GM18520 (cell line): ENCODE results near the gene ALDH1A3.
"Not testable (repeated sequence)": the region's sequence is repeated elsewhere in the genome, so short reads cannot be mapped to it uniquely, and the experiment has no call there.

Experiments used
- ATAC-seq: cut with Tn5 transposase; IDR thresholded peaks from one replicate; pipeline ENCODE4 v1.9.1; 2021; ENCODE audit not compliant: unreplicated experiment

The ALDH1A3 gene

DNA sequence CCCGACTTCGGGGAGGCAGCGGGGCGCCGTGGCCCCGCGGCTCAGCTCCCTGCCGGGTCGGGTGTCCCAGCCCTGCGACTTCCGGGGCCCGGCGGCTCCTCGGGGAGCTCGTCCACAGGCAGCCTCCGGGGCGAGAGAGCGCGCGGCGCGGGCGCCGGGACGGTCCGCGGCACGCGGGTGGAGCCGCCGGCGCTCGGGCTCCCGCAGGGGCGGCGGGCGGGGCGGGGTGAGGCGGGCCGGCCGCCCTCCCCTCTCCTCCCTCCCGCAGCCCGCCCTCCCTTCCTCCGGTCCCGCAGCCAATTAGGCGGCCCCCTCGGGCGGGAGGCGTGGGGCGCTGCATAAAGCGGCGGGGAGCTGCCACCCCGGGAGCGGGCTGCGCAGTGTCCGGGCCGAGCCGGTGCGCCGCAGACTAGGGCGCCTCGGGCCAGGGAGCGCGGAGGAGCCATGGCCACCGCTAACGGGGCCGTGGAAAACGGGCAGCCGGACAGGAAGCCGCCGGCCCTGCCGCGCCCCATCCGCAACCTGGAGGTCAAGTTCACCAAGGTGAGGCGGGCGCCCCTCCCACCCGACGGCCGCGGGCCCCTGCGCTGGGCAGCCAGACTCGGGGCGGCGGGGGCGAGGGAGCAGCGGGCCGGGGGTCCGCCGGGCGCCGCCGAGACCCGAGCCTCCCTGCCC is at the start of gene ALDH1A3:
Gene ALDH1A3 (plus strand): TSS at position 368 of the 675 bp plus-strand sequence. CDS start 77 bp downstream, at position 445.
- no peak for ATAC-seq

DNA sequence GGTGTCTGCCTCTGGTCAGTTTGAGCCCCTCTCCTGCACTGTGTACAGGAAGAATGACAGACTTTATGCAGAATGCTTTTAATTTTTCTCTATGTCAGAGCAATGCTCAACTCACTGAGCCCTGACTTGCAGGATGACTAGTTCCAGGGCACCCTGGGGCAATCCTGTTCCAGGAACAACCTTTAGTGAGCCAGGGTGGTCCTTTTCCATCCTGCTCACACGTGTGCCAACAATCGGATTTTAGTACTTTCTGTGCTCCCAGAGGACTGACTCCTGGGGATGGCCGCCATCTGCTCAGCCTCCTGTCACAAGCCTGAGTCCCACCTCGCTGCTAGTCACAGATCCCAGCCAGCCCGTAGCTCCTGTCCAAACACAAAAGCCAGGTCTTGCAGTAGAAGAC is 48.2 kb upstream of the ALDH1A3 start:
- no peak for ATAC-seq

DNA sequence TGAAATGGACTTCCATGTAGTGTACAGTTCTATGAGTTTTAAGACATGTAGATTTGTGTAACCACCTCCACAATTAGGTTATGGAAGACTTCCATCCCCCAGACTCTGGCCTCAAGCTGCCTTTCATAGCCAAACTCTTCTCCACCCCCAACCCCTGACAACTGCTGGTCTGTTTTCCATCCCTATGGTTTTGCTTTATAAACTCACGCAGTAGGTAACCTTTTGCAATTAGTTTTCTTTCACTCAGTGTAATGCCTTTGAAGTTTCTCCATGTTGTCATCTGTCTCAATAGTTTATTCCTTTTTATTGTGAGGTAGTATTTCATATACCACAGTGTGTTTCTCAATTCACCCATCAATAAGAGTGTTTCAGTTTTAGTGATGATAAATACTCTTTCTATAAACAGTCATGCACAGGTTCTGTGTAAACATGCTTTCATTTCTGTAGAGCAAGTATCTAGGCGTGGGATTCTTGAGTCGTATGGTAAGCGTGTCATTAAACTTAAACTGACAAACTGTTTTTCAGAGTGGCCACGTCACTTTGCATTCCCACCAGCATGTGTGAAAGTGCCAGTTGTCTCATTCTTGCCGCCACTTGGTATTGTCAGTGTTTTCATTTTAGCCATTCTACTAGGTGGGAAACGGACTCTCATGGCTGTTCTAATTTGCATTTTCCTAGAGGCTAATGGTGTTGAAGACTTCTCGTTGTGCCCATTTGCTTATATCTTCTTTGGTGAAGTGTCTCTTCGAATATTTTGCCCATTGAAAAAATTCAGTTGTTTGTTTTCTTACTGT is 47.3 kb upstream of the ALDH1A3 start:
- ATAC-seq: no peak

DNA sequence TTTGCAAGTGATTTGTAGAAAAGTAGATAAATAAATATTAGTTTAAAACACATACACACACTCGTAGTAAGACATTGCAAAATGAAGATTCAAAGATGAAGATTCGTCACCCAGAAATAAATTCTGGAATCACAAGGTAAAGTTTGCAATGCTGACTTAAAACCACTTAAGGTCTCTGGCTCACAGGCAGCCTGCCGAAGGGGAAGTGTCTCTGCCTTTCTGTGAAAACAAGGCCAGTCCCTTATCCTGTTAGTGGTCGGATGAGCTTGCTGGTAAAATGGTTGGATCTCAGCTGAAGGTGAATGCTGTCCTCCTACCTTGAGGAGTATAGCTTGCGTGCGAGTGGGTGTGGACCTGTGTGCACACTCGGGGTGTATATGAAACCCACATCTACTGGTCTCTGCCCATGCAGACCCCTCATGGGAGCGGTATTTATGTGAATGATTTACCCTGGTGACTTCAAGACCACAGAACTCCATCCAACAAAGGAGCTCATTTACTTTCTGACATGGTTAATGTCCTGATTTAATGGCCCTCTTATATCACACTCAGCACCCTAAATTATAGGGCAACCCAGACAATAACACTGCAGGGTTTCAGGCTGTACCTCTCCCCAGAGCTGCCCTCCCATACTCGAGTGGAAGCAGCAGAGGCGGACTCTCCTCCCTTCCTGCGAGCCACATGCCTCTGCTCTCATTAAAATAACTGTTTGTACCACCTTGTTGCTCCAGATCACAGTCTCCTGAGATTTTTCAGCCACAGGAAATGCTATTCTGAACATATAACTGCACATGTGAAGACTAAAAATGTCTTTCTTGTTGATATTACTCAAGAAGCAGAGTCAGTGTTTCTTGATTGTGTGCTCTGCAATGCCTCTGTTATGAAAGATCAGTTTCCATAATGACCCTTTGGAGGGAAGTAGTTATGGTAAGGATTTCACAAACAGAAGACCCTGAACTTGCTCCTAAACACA is 45.9 kb upstream of the ALDH1A3 start:
- ATAC-seq: no peak

DNA sequence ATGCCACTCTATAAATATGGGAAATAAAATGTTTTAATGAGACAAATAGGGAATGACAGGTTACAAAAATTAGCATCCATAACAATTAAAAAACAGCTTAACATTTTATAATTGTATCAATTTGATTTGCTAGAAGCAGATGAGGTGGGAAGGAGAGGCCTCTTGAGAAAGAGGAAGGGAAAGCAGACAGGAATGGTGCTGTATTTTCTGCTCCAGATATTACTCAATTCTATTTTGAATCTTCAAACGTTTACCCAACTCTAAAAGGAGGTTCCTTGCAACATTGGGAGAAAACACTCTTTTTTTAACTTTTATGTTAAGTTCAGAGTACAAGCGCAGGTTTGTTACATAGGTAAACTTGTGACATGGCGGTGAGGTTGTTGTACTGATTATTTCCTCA is 44.9 kb upstream of the ALDH1A3 start:
- no peak for ATAC-seq

DNA sequence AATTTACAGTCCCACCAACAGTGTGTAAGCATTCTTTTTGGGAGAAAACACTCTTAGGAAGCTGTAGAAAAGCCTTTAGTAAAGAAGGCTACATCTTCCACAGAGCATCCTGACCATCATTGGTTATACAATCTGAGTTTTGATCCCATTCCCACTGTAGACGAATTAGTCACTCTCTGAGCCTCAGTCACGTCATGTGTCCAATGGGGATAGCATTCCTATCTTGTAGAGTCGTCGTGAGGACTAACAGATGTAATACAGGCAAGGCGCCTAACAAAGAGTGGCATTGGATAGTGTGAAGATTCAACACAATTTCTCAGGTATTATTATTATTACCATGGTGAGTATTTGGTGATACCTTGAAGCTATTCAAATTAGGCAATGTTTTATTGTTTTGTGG is 44.0 kb upstream of the ALDH1A3 start:
- ATAC-seq: no peak

DNA sequence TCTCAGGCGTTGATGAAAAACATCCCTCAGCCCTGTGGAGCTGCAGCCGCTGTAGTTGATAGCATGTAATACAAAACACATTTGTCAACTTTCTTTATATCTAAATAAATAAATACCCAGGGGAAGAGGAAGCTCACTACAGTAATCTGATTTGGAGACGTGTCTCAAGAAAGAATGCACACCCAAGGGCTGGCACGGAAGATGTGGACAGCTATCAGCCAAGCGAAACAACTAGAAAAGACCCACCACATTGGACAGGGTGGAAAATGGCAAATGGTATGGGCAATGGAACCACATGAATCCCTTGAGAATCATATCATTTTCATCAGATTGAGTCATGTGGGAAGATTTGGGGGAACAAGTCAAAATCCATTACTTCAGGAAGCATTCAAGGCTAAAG is 43.1 kb upstream of the ALDH1A3 start:
- ATAC-seq: no peak

DNA sequence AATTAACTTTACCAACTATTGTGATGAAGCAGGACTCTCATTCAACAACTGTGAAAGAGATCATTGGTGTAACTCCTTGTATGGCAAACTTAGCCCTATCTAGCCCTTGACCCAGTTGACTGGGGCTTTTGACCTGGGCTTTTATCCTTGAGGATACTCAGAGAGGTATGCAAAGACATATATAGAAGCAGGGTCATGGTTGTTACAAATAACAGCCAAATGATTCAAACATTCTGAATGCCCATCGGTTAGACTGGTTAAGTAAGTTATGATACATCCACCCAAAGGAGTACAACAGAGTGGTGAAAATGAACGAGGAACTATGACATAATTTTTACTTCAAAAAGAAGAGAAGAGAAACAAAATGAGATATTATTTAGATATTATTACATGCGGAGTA is 38.2 kb upstream of the ALDH1A3 start:
- no peak for ATAC-seq

DNA sequence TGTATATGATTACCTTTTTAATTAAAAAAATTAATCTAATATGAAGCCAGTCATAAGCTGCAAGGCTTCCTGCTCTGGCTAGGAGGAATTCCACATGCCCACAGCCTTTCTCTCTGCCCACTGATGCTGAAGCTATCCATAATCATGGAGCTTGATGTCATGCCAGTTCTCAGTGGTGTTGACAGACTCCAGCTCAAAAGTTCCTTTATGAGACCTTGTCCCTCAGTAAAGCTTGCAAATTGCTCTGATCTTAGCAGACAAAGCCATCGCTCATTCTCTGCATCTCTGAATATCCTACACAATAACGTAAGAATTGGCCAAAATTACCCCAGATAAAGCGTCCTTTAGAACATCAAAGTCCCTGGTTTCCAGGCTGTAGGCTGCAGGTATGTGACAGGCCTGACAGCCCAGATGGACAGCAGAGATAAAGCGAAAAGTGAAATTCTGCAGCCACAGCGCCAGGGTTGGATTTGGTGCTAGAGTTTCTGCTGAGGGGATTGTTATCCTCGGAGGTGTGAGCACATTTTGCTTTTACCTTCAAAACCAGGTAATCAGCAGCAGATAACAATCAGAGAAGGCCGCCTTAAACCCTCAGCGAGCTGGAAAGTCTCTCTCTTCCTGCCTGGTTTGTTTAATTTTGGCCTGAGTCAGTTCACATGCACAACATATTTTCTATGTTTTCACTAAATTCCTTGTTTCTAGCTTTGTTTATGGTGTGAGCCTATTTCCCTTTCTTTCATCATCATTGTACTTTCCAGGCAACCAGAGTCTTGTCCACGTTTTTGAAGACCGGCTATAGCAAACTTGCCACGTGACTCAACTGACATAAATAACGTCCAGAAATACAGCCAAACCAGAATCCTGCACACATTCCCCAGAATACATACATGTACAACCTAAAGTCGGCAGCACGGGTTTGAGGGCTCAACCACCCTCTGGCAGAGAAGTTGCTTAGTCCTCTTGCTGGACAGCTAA is 36.6 kb upstream of the ALDH1A3 start:
- no peak for ATAC-seq

DNA sequence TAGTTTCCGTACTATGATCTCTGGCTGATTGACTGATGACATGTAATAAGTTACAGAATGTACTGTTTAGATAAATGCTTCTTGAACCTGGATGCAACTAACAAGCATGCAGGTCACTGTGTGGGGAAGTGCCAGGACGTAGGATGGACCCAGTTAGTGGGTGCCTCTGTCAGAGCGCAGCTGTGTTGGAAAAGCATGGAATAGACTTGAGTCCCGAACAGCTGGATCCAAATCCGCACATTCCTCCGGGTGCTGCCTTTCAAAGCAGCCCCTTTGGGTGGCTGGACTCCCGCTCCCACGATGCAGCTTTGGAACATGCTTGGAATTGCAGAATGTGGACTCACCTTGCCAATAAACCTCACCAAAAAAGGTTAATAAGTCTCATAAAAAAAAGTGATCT is 35.5 kb upstream of the ALDH1A3 start:
- no peak for ATAC-seq

DNA sequence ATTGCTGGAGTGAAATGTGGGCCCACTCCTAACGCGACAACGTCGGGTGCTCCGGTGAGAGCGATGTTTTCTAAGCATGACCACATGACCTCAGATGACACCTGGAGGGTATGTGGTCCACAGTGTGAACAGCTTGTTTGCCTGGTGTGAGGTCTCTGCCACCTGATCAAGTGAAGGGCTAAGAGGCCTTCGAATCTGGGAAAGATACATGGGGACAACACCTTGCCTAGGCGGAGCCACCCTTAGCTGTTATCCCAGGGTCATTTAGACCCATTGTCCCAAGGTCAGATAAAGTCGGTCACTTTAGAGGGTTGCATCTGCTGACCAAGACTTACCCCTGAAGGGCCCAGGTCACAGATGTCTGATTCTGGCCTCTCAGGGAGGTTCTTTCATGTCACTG is 34.9 kb upstream of the ALDH1A3 start:
- ATAC-seq: no peak

DNA sequence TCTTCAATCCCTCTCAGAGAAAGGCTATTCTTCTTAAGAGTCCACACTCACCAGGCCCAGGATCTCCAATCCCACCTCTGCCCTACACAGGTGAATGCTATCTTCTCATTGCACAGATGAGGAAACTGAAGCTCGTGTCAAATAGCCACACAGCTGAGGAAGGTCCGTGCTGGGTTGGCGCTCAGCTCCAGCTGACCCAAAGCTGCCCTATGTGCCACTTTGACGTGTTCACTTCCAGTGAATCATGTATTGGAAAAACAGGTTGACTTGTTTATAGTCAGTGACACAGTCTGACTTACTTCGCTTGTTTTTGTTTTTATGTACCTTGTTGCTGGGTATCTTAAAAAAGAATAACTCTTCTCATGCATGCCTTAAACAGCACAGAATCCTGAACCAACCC is 32.4 kb upstream of the ALDH1A3 start:
- ATAC-seq: no peak

DNA sequence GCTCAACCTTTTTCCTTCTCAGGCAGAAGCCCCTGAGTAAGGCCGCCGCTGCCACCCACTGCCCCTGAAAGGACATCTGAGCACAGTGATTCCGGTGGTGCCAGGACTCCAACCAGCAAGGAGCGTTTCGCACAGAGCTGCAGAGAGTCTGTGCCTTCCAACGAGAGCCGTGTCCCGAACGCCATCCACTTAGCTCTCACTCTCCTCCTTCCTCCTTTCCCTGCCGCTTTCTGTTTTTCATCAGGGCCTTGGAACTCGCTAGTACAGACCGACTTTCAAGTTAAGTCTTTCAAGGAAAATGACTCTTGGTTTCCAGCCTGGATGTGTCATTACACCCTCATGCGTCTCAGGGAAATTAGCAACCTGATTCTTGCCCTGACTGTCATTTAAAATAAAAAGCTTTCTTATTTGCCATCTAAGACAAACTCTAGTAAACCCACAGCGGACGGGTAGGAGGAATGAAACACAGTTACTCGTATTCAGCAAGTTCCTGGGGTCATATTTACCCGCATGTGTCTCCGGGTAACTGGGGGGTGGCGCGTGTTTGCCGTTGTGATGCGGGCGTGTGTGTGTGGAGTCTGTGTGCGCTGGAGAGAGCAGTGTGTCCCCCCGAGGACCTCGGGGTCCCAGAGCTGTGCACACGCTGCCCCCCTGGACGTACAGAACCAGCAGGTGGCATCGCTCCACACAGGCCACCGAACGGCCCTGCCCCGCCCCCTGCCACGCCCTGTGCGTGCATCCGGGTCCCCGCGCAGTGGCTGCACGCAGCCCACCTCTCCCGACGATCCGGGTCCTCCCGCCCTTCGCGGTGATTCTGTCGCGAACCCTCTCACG is 30.4 kb upstream of the ALDH1A3 start:
- no peak for ATAC-seq

DNA sequence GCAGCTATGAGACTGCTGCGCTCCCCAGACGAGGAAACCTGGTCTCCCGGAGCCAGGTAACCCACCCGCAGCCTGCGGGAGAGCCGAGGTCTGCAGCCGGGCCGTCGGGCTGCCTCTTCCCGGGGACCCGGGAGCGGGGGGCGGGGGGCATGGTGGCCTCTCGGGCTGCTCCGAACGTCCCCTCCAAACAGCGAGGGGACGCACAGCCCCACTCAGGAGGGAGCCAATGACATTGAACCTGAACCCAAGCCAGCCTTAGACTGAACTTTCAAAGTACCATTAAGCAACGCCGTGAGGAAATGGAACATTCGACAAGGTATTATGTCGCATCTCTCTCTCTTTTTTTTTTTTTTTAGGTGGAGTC is 29.8 kb upstream of the ALDH1A3 start:
- ATAC-seq: no peak

DNA sequence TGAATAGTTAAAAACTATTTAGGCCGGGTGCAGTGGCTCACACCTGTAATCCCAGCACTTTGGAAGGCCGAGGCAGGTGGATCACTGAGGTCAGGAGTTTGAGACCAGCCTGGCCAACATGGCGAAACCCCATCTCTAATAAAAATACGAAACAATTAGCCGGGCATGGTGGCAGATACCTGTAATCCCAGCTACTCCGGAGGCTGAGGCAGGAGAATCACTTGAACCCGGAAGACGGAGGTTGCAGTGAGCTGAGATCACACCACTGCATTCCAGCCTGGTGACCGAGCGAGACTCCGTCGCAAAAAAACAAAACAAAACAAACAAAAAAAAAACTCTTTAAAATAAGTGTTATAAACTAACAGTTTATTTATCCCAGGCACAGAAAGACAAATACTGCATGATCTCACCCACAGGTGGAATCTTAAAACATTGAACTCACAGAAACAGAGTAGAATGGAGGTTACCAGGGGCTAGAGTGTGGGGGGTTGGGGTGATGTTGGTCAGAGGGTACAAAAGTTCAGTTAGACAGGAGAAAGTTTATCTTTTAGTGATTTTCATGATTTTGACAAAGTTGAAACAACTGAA is 28.1 kb upstream of the ALDH1A3 start:
- not testable (repeated sequence) for ATAC-seq

DNA sequence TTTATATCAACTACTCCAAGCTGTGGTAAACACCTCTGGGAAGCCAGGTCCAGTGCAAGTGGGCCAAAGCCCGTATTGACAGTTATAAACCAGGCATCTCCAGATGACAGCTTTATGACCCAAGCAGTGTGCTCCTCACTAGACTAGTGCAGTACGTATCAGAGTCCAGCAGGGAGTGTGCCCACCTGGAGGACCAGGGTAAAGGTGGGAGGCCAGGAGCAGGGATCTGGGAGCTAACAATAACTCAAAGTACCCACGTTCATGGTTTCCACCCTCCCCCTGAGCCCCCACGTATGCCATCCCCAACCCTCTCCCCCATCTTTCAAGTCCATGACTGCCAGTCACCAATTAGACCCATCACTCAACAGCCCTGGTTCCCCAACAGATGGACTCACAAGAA is 27.0 kb upstream of the ALDH1A3 start:
- no peak for ATAC-seq

DNA sequence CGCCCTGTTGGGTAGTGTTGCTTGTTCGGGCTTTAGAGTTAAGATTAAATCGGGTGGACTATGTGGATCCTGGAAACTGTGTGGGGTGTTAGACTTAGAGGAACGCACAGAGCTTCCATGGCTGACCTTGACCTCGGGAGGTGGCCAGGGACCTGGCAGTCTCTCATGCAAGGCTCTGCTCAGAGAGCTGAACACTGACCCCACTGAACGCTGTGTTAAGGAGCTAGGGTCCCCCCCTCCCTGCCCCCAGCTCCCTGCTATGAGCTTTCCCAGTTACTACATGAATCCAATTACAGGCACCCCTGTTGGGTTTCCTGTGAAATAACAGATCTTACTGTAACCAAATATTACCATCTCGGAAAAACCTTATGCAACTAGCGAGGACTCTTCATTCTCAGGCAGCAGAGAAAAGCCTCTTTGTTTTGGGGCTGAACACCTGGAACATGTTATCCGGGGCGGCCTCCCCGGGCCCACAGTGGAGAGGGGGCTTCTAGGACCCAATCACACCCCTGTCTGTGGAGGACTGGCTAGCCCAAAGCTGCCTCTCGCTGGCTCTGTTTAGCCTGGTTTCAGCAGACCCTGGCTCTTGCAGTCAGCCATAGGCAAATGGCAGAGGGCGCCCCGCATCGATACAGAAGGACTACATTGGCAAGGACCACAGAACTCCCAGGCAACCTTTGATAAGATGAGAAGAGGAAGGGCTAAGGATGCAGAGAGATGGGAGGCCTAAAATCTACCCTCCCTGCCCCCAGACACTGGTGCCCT is 25.8 kb upstream of the ALDH1A3 start:
- no peak for ATAC-seq

DNA sequence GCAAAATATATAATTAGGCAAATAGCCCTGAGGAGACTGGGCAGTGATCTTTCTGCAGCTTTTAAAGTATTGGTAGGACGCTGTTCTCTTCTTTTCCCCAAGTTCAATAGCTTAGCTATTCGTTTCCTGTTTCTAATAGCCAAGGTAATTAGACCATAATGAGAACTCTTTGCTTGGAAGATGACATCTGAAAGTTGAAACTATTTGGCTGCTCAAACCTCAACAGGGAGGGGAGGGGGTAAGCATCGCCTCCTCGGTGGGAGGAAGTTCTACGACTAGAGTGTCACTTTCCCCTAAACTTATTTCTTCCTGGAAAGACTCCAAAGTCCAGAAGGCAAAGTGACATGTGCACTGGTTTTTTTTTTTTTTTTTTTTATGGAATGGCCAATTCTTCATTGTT is 22.8 kb upstream of the ALDH1A3 start:
- ATAC-seq: no peak
